NCI-H226 (cell line): ENCODE data around the gene ZXDC.
A peak's percentile ranks its signal among the peaks of the same experiment; 100 is the strongest.

ENCODE experiments used
- DNase-seq: peaks from one replicate; pipeline ENCODE4 v3.0.0-alpha.2; 2015

ZXDC gene

DNA sequence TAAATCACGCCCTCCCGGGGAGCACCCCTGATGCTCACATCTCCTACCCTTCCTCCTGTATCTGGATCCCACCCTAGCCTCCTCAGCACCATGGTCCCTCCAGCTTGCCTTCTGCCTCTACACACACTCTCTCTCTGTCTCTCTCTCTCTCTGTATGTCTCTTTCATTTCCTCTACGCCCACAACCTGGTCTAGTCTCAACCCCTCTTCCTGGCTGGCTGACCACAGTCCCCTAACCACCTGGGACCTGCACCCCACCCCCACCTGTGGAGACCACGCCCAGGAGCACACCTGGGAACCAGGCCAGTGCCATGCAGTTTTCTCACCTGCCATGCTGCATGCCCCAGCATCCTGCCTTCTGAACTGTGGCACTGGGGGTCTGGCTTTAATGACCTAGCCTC lies 84.9 kb downstream of the ZXDC start:
- no peak for DNase-seq

DNA sequence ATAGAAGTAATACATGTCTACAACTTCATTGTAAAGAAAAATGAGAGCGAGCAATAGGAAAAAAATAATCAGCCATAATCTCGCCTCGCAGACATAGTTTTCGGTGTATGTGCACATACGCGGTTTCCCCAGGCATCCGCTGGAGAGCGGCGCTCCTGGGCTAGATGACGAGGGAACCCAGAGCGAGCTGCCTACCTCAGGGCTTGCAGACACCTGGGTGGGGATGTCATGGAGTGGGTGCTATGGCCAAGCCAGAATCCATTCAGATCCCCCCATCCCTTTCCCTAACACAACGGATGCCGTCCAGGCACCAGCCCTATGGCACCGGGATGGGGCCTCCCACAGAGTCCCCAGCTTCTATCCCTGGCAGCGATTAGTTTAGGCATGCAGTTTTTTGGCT lies 85.5 kb downstream of the ZXDC start:
- no peak for DNase-seq

DNA sequence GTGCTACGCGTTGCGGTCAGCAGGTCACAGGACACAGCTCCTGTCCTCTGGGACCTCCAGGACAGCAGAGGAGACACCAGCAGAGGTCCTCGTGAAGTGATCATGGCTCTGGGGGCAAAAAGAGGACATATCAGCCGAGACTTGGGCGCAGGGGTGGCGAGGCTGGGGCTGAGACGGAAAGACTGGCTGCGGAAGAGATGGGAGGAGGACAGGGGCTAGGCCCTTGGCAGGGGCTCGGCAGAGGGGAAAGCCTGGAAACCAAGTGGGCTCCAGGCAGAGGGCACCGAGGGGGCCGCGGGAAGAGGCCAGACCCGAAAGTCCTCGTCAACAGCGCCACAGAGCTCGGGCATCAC lies 85.9 kb downstream of the ZXDC start:
- no peak for DNase-seq

DNA sequence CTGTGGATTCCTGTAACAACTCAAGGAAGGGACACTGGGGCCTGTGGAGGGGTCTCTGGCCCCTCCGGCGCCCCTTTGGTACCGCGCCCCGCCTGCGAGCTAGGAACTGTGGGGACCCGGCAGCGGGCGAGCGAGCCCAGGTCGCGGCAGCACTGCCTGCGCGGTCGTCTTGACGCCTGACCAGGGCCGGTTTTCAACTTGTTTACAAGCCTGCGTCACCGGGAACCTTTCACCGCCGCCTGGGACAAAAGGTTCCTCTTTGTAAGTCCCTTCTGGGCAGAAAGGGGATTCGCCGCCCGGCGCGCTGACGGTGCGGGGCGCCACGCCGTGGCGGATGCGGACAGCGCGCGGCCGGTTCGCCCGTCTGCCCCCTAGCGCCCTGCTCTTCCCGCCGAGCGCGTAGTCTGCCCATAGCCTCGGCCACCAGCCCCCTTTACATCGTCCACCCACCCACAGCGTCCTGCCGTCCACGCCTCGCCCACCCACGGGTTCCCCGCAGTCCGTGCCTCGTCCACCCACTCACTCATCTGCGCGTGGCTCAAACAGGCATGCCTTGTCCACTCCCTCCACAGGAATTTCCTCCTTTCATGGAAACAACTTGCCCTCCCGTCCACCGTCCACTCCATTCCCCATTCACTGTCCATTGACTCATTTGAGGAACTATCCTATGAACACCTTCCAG lies 86.4 kb downstream of the ZXDC start:
- DNase-seq = peak; percentile 54
